NCI-H69 (cell line): ENCODE results near the gene APOL2.
A peak's percentile ranks its signal among the peaks of the same experiment; 100 is the strongest.
"Not testable (repeated sequence)": the region's sequence is repeated elsewhere in the genome, so short reads cannot be mapped to it uniquely, and the experiment has no call there.

Experiments
- DNase-seq: peaks from one replicate; lab custom pipeline; 2025; lab: John Stamatoyannopoulos, UW

The APOL2 gene

GRCh38 chr22:36239401-36240171, at the start of gene APOL2:
TSS of gene APOL2 (minus strand) at chr22:36239527. CDS start at chr22:36233162, 6,365 bp downstream.
- peak; percentile 95 for DNase-seq

- no peak for DNase-seq
These were observed 49.5 kb upstream of the APOL2 start for GRCh38 chr22:36288571-36289405.

GRCh38 chr22:36287881-36288515, 48.7 kb upstream of the APOL2 start:
- DNase-seq = no peak

- DNase-seq = peak; percentile 83
These were observed 47.0 kb upstream of the APOL2 start for GRCh38 chr22:36286096-36286957.

GRCh38 chr22:36285545-36285944, 46.2 kb upstream of the APOL2 start:
- DNase-seq = no peak

- DNase-seq = no peak
These were observed 45.7 kb upstream of the APOL2 start for GRCh38 chr22:36285017-36285416.

GRCh38 chr22:36284171-36284571, 44.8 kb upstream of the APOL2 start:
- DNase-seq = no peak

- no peak for DNase-seq
These were observed 43.1 kb upstream of the APOL2 start for GRCh38 chr22:36282328-36282831.

GRCh38 chr22:36281781-36282327, 42.5 kb upstream of the APOL2 start:
- no peak for DNase-seq

GRCh38 chr22:36280379-36280778, 41.1 kb upstream of the APOL2 start:
- no peak for DNase-seq

- no peak for DNase-seq
These were observed 39.9 kb upstream of the APOL2 start for GRCh38 chr22:36279219-36279666.

GRCh38 chr22:36277482-36278291, 38.4 kb upstream of the APOL2 start:
- peak; percentile 72 for DNase-seq

- DNase-seq = no peak
These were observed 35.2 kb upstream of the APOL2 start for GRCh38 chr22:36274531-36274930.

GRCh38 chr22:36271951-36272350, 32.6 kb upstream of the APOL2 start:
- DNase-seq = not testable (repeated sequence)

GRCh38 chr22:36271231-36271630, 31.9 kb upstream of the APOL2 start:
- DNase-seq = not testable (repeated sequence)

- DNase-seq = no peak
These were observed 28.7 kb upstream of the APOL2 start for GRCh38 chr22:36267896-36268485.

- no peak for DNase-seq
These were observed 27.7 kb upstream of the APOL2 start for GRCh38 chr22:36267058-36267457.

GRCh38 chr22:36263886-36264664, 24.7 kb upstream of the APOL2 start:
- not testable (repeated sequence) for DNase-seq

GRCh38 chr22:36263216-36263673, 23.9 kb upstream of the APOL2 start:
- not testable (repeated sequence) for DNase-seq
